GM10266 (cell line): ENCODE results near the gene ABCA4.
"Not testable (repeated sequence)": the region's sequence is repeated elsewhere in the genome, so short reads cannot be mapped to it uniquely, and the experiment has no call there.

ENCODE experiments used
- DNase-seq: peaks from one replicate; pipeline ENCODE4 v3.0.0; 2012; ENCODE audit errors: extremely low spot score
- CTCF ChIP-seq: IDR thresholded peaks from 2 replicates; pipeline ENCODE4 v1.5.1; 2012; ENCODE audit warnings: mild to moderate bottlenecking, low read depth; ENCODE audit not compliant: control insufficient read depth, insufficient read depth; ENCODE audit errors: missing control alignments

Gene ABCA4

GRCh38 chr1:94153133-94153532, 32.2 kb upstream of the ABCA4 start:
- DNase-seq: no peak
- TF ChIP-seq CTCF: no peak

GRCh38 chr1:94149166-94149565, 28.2 kb upstream of the ABCA4 start:
- DNase-seq: not testable (repeated sequence)

GRCh38 chr1:94146273-94146672, 25.3 kb upstream of the ABCA4 start:
- DNase-seq: no peak
- TF ChIP-seq CTCF: no peak

GRCh38 chr1:94144836-94145235, 23.9 kb upstream of the ABCA4 start:
- DNase-seq: no peak
- no peak for TF ChIP-seq CTCF

GRCh38 chr1:94143809-94144176, 22.8 kb upstream of the ABCA4 start:
- DNase-seq: no peak
- TF ChIP-seq CTCF: no peak

- TF ChIP-seq CTCF: no peak
- DNase-seq: no peak
Measured at GRCh38 chr1:94143173-94143808, 22.3 kb upstream of the ABCA4 start.

GRCh38 chr1:94142583-94142982, 21.6 kb upstream of the ABCA4 start:
- no peak for TF ChIP-seq CTCF

GRCh38 chr1:94142022-94142421, 21.1 kb upstream of the ABCA4 start:
- no peak for DNase-seq
- TF ChIP-seq CTCF: no peak

More at GRCh38 chr1:94142583-94142982, 21.6 kb upstream of the ABCA4 start:
- DNase-seq: no peak
